ENCODE data around the gene FOXP1. TPM values are rescaled to one million over a fixed set of nuclear protein-coding genes. Genes with fewer than 3 reads are reported as not detected.

Gene FOXP1
- total and polyA plus RNA-seq, 2 of the 13 experiments (the other 11 are each of a cell fraction or from before 2014, with no cell fraction given) = 40.4 to 59.0 TPM

- no peak for TF ChIP-seq LRRFIP1 (CRISPR knock-in tag; conservative IDR thresholded peaks at IDR 0.05)
- TF ChIP-seq MTF2 (CRISPR knock-in tag; IDR thresholded peaks at IDR 0.05; ENCODE audit: borderline replicate concordance) = no peak
- TF ChIP-seq NFYB (CRISPR knock-in tag; IDR thresholded peaks at IDR 0.05) = no peak
Measured at GRCh38 chr3:70989174-70989573, 594.4 kb downstream of the FOXP1 start (continued).

GRCh38 chr3:70988111-70988510, 595.4 kb downstream of the FOXP1 start:
- ChIA-PET POLR2A (no interaction called here), CTCF (ENCODE audit: low intra/inter-chr PET ratio, low total read pairs) (no interaction called here)
- intact Hi-C loops (cut with micrococcal nuclease; ENCODE audit: unreplicated experiment) (no loop called here), in situ Hi-C loops (cut with HindIII; ENCODE audit: extremely low pct_ligation_motif_present, low pct_unique_long_range_greater_than_20kb) (no loop called here)
- H3K27me3 ChIP-seq (ENCODE audit: control insufficient read depth in 1 of 2, insufficient read depth in 2 of 2, low read length in 2 of 2) = no peaks in the 10 kb centered on the region
- H3K9ac ChIP-seq (ENCODE audit: insufficient read depth, low read depth, low read length) = no peak overlapping the region
- FAIRE-seq (no peak), DNase-seq (ENCODE audit: low spot score) (no peak), ATAC-seq (no peak)
- H3K4me3 ChIP-seq (replicated peaks in 1 of 3; ENCODE audit: insufficient read depth in 1 of 3, low read depth in 2 of 3, low read length in 3 of 3) = no peak overlapping the region
- H3K9me3 ChIP-seq (ENCODE audit: low read length) = no peaks in the 10 kb centered on the region
- no TSS peak for BruUV-seq (replicated peaks)
- H3K4me2 ChIP-seq (ENCODE audit: low read depth, low read length) = no peak overlapping the region
- no peak overlapping the region for H2AFZ ChIP-seq (ENCODE audit: low read length)
- 95% methylated on average over 4 of the region's 4 CpGs for WGBS (ENCODE audit: low lambda C conversion rate)
- H3K27ac ChIP-seq (ENCODE audit: extremely low read length, insufficient read depth, low read length) = no peak overlapping the region
- no peaks in the 10 kb centered on the region for H3K4me1 ChIP-seq (ENCODE audit: insufficient read depth, low read length)
- no peaks in the 10 kb centered on the region for H4K20me1 ChIP-seq (ENCODE audit: insufficient read depth, low read length)
- no peaks in the 10 kb centered on the region for H3K79me2 ChIP-seq (ENCODE audit: insufficient read depth, low read length)
- peaks cover 31 to 49% of the 10 kb centered on the region in 2 experiments for H3K36me3 ChIP-seq (replicated peaks in 1 of 2; ENCODE audit: control insufficient read depth in 1 of 2, insufficient read depth in 2 of 2, low read length in 2 of 2)
- TF ChIP-seq FOXK1 (CRISPR knock-in tag; IDR thresholded peaks at IDR 0.05; ENCODE audit: borderline replicate concordance, low read depth) (no peak), CENPT (CRISPR knock-in tag; IDR thresholded peaks at IDR 0.05; ENCODE audit: low read depth) (no peak), ZNF280D (CRISPR knock-in tag; IDR thresholded peaks at IDR 0.05) (no peak), PATZ1 (CRISPR knock-in tag; IDR thresholded peaks at IDR 0.05) (no peak), MTF2 (CRISPR knock-in tag; IDR thresholded peaks at IDR 0.05; ENCODE audit: borderline replicate concordance) (no peak), ZNF3 (CRISPR knock-in tag; IDR thresholded peaks at IDR 0.05) (no peak), SIN3B (IDR thresholded peaks at IDR 0.05; ENCODE audit: low read length) (no peak), ZNF552 (CRISPR knock-in tag; IDR thresholded peaks at IDR 0.05; ENCODE audit: borderline replicate concordance) (no peak), ZNF530 (CRISPR knock-in tag; IDR thresholded peaks at IDR 0.05; ENCODE audit: low read depth) (no peak), KDM4B (CRISPR knock-in tag; IDR thresholded peaks at IDR 0.05) (no peak), MAF1 (CRISPR knock-in tag; IDR thresholded peaks at IDR 0.05; ENCODE audit: borderline replicate concordance) (no peak)
